Esophagus squamous epithelium (tissue), 5 donors: ENCODE measurements around the gene SPOCD1. TPM values are rescaled to one million over a fixed set of nuclear protein-coding genes. Genes with fewer than 3 reads are reported as not detected.
A peak's percentile ranks its signal among the peaks of the same experiment; 100 is the strongest.

ENCODE experiments used
- DNase-seq: peaks from one replicate; lab custom pipeline; 2025; lab: John Stamatoyannopoulos, UW
- H3K27ac ChIP-seq, 4 donors: fragments of 200-600 bp; sonication (generic); one replicate each; pipeline ENCODE4 v1.5.1; 2016 to 2019; ENCODE audit warnings: mild to moderate bottlenecking in 1 of 4
- H3K27me3 ChIP-seq, 4 donors: fragments of 200-600 bp; sonication (generic); 1 replicate in 3 of 4; 2 replicates in 1 of 4; pipeline versions ENCODE4 v1.5.1 to v1.6.0; 2017 to 2021; ENCODE audit warnings: antibody characterized with exemption in 1 of 4
- H3K36me3 ChIP-seq, 3 donors: fragments of 200-600 bp; sonication (generic); one replicate each; pipeline ENCODE4 v1.5.1; 2016 to 2019
- H3K4me1 ChIP-seq, 3 donors: fragments of 200-600 bp; sonication (generic); one replicate each; pipeline ENCODE4 v1.5.1; 2017 to 2019
- H3K4me3 ChIP-seq, 4 donors: fragments of 200-600 bp; sonication (generic); 1 replicate in 3 of 4; 2 replicates in 1 of 4; pipeline ENCODE4 v1.5.1; 2016 to 2019; ENCODE audit warnings: mild to moderate bottlenecking in 2 of 4, moderate library complexity in 1 of 4
- H3K9me3 ChIP-seq, 3 donors: fragments of 200-600 bp; sonication (generic); one replicate each; pipeline ENCODE4 v1.5.1; 2016 to 2019
- CTCF ChIP-seq, 6 experiments: fragments of 450-650 bp in 4 of 6; fragments of 200-600 bp in 2 of 6; sonication (generic) in 2 of 6; IDR thresholded peaks; one replicate each; pipeline ENCODE4 v1.5.1; 2016 to 2019; ENCODE audit warnings: antibody characterized with exemption in 6 of 6, mild to moderate bottlenecking in 4 of 6, moderate library complexity in 4 of 6
- POLR2A ChIP-seq, 4 donors: fragments of 450-650 bp; IDR thresholded peaks; one replicate each; pipeline ENCODE4 v1.6.1; 2017; ENCODE audit warnings: antibody characterized with exemption in 4 of 4, mild to moderate bottlenecking in 4 of 4, moderate library complexity in 3 of 4
- WGBS, 2 donors: methylation state at CpG; one replicate each; pipeline ENCODE4 v1.1.5; 2018; 5-methylcytosine and 5-hydroxymethylcytosine counted together
- intact Hi-C: fragments of 100-400 bp; cut with DNase I; formaldehyde crosslinking; loops from one replicate; pipeline ENCODE4 v1.15.0; 2022
- total RNA-seq, 4 donors: library from RNA; depleted of rRNA; stranded (reverse); fragments of >200 nt; gene quantifications; one replicate each; pipeline ENCODE4 v1.1.0, GENCODE V29; 2016
- donor health status: DM: yes; HTN: yes; CAD: no.

SPOCD1 gene
- total RNA-seq, 4 donors from 2014 or later = 0.18 to 0.40 (median 0.38) TPM; not detected in 1

GRCh38 chr1:31771891-31772668 is 43.7 kb downstream of the SPOCD1 start:
- intact Hi-C loops = no loop called here
- 1 to 11% methylated on average over 26 to 30 of the region's 68 CpGs for WGBS, 2 donors
- TF ChIP-seq CTCF (IDR thresholded peaks at IDR 0.05) (no peak), POLR2A (IDR thresholded peaks at IDR 0.05) (no peak)
- H3K9me3 ChIP-seq = no peaks in the 10 kb centered on the region
- H3K27me3 ChIP-seq = peaks cover 0 to 88% (median 20%) of the 10 kb centered on the region in 4 donors
- peak overlapping the region in 3 of 4 donors; percentile 26 to 57 (median 33) for H3K4me3 ChIP-seq
- no peak for DNase-seq
- H3K36me3 ChIP-seq = no peaks in the 10 kb centered on the region
- H3K4me1 ChIP-seq = peaks cover 13 to 26% (median 14%) of the 10 kb centered on the region in 3 donors
- H3K27ac ChIP-seq = no peak overlapping the region

GRCh38 chr1:31769720-31770390 is 46.0 kb downstream of the SPOCD1 start:
- no peak overlapping the region for H3K4me3 ChIP-seq
- no peaks in the 10 kb centered on the region for H3K9me3 ChIP-seq
- WGBS, 2 donors = 40 to 62% methylated on average over 1 to 2 of the region's 12 CpGs
- intact Hi-C loops = no loop called here
- peaks cover 13 to 27% (median 14%) of the 10 kb centered on the region in 3 donors for H3K4me1 ChIP-seq
- DNase-seq = no peak
- no peak overlapping the region for H3K27ac ChIP-seq
- H3K36me3 ChIP-seq = no peaks in the 10 kb centered on the region
- H3K27me3 ChIP-seq = peaks cover 0 to 87% (median 20%) of the 10 kb centered on the region in 4 donors
- TF ChIP-seq POLR2A (IDR thresholded peaks at IDR 0.05) = no peak
- TF ChIP-seq CTCF (IDR thresholded peaks at IDR 0.05) = no peak

- Histone ChIP-seq H3K4me3 (no peak overlapping the region), H3K27me3 (peaks cover 0 to 86% (median 20%) of the 10 kb centered on the region in 4 donors), H3K9me3 (no peaks in the 10 kb centered on the region), H3K36me3 (no peaks in the 10 kb centered on the region), H3K27ac (no peak overlapping the region), H3K4me1 (peaks cover 17 to 34% (median 18%) of the 10 kb centered on the region in 3 donors)
- intact Hi-C loops = no loop called here
- TF ChIP-seq CTCF (IDR thresholded peaks at IDR 0.05) = no peak
- TF ChIP-seq POLR2A (IDR thresholded peaks at IDR 0.05) = no peak
- 50 to 56% methylated on average over 5 of the region's 5 CpGs for WGBS, 2 donors
- no peak for DNase-seq
Measured at GRCh38 chr1:31768939-31769704, 46.7 kb downstream of the SPOCD1 start.

GRCh38 chr1:31768407-31768907 is 47.4 kb downstream of the SPOCD1 start:
- 58 to 74% methylated on average over 2 of the region's 2 CpGs for WGBS, 2 donors
- intact Hi-C loops = no loop called here
- Histone ChIP-seq H3K9me3 (no peaks in the 10 kb centered on the region), H3K4me3 (no peak overlapping the region), H3K4me1 (peaks cover 17 to 38% (median 20%) of the 10 kb centered on the region in 3 donors), H3K36me3 (no peaks in the 10 kb centered on the region), H3K27ac (no peak overlapping the region), H3K27me3 (peaks cover 0 to 86% (median 14%) of the 10 kb centered on the region in 4 donors)
- TF ChIP-seq CTCF (IDR thresholded peaks at IDR 0.05) (no peak), POLR2A (IDR thresholded peaks at IDR 0.05) (no peak)
- no peak for DNase-seq
